SK-N-SH (cell line): ENCODE data around the gene MND1.

ENCODE experiments used
- CTCF ChIP-seq: fragments of 200-600 bp; sonication (generic); IDR thresholded peaks from 2 replicates; pipeline ENCODE4 v1.6.1; 2017; ENCODE audit warnings: antibody characterized with exemption, mild to moderate bottlenecking, moderate library complexity
- EP300 ChIP-seq, 2 experiments: IDR thresholded peaks; 2 replicates each; pipeline versions ENCODE4 v1.4.0 to v1.6.1; 2012; ENCODE audit warnings: borderline replicate concordance in 1 of 2, low read depth in 1 of 2, low read length in 1 of 2
- GABPA ChIP-seq: IDR thresholded peaks from 2 replicates; pipeline ENCODE4 v1.4.0; 2012; ENCODE audit warnings: low read depth, mild to moderate bottlenecking
- POLR2AphosphoS5 ChIP-seq: IDR thresholded peaks from 2 replicates; pipeline ENCODE4 v1.6.1; 2012; ENCODE audit warnings: low read depth, low read length
- RAD21 ChIP-seq: IDR thresholded peaks from 2 replicates; pipeline ENCODE4 v1.6.1; 2012; ENCODE audit warnings: mild to moderate bottlenecking, low read length
- SIN3A ChIP-seq: IDR thresholded peaks from 2 replicates; pipeline ENCODE4 v1.6.1; 2012; ENCODE audit warnings: low read depth, mild to moderate bottlenecking, low read length, moderate library complexity, borderline replicate concordance
- SMC3 ChIP-seq: IDR thresholded peaks from 2 replicates; pipeline ENCODE4 v1.6.1; 2012; ENCODE audit warnings: low read depth, low read length, improper control_type of control experiment
- USF1 ChIP-seq: IDR thresholded peaks from 2 replicates; pipeline ENCODE4 v1.4.0; 2012; ENCODE audit warnings: low read depth, borderline replicate concordance
- ZBTB33 ChIP-seq: IDR thresholded peaks from 2 replicates; pipeline ENCODE4 v1.4.0; 2012; ENCODE audit warnings: low read depth, borderline replicate concordance

GRCh38 chr4:153295131-153295755 lies 49.2 kb upstream of the MND1 start:
- no peak for TF ChIP-seq SIN3A
- TF ChIP-seq CTCF, result no peak
- TF ChIP-seq POLR2AphosphoS5, result no peak
- no peak for TF ChIP-seq USF1
- no peak for TF ChIP-seq RAD21
- no peak for TF ChIP-seq EP300 (IDR thresholded peaks at IDR 0.05; ENCODE audit: borderline replicate concordance in 1 of 2, low read depth in 1 of 2, low read length in 1 of 2)
- TF ChIP-seq ZBTB33, result no peak
- no peak for TF ChIP-seq SMC3
- no peak for TF ChIP-seq GABPA
